ENCODE data around the gene EHBP1L1. TPM values are rescaled to one million over a fixed set of nuclear protein-coding genes. Genes with fewer than 3 reads are reported as not detected.

The EHBP1L1 gene
- total RNA-seq, 1 donor, result 58.6 TPM

DNA sequence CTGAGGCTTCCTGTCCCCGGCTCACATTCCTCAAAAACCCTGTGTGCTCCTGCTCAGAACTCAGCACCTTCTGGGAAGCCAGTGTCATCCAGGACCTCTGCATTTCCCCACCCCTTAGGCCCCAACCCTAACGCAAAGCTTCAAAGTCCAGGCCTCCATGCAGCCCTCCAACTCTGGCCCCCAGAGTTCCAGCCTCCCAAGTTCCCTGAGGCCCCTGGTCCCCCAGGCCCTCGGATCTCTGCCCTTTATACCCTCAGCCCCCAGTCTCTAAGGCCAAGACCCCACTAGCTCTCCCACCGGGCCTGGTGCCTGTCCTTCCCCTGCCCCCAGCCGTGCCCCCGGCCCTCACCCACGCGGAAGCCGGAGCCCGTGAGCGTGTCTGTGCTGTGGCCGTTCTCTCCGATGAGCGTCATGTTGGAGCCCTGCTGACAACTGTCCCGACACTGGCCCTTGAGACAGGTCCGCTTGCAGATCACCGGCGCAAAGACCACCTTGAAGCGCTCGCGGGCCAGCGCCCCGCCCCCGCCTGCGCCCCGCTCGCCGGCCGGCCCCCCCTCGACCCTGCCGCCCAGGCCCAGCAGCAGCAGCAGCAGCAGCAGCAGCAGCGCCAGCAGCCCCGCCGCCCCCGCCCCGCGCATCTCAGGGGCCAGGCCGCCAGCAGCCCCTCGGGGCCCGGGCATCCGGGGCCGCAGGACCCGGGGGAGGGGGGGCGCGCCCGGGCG lies 18.4 kb upstream of the EHBP1L1 start:
- H3K4me1 ChIP-seq (ENCODE audit: insufficient read depth, low read length), result peaks cover 50% of the 10 kb centered on the region
- peaks cover 22% of the 10 kb centered on the region for H4K20me1 ChIP-seq (ENCODE audit: insufficient read depth, low read length)
- H3K4me2 ChIP-seq (ENCODE audit: insufficient read depth, low read length), result peak overlapping the region; percentile 84
- TF ChIP-seq, protein P1, sequence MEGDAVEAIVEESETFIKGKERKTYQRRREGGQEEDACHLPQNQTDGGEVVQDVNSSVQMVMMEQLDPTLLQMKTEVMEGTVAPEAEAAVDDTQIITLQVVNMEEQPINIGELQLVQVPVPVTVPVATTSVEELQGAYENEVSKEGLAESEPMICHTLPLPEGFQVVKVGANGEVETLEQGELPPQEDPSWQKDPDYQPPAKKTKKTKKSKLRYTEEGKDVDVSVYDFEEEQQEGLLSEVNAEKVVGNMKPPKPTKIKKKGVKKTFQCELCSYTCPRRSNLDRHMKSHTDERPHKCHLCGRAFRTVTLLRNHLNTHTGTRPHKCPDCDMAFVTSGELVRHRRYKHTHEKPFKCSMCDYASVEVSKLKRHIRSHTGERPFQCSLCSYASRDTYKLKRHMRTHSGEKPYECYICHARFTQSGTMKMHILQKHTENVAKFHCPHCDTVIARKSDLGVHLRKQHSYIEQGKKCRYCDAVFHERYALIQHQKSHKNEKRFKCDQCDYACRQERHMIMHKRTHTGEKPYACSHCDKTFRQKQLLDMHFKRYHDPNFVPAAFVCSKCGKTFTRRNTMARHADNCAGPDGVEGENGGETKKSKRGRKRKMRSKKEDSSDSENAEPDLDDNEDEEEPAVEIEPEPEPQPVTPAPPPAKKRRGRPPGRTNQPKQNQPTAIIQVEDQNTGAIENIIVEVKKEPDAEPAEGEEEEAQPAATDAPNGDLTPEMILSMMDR (IDR thresholded peaks at IDR 0.05; ENCODE audit: extremely low read depth, low read depth, low read length), result no peak
- peaks cover 6% of the 10 kb centered on the region for H3K36me3 ChIP-seq (ENCODE audit: insufficient read depth, low read length)
- no peak overlapping the region for H2AFZ ChIP-seq (ENCODE audit: low read length)
- peak overlapping the region; percentile 73 for H3K27ac ChIP-seq (ENCODE audit: low read depth, low read length)
- H3K79me2 ChIP-seq (ENCODE audit: insufficient read depth, low read length), result peaks cover 41% of the 10 kb centered on the region
- no peak for DNase-seq (ENCODE audit: insufficient read length, low spot score, missing footprints)
- H3K27me3 ChIP-seq (ENCODE audit: insufficient read depth, low read length), result no peaks in the 10 kb centered on the region
- no peaks in the 10 kb centered on the region for H3K9me3 ChIP-seq (ENCODE audit: low read depth, low read length)
- H3K4me3 ChIP-seq (ENCODE audit: insufficient read depth, low read length), result peak overlapping the region; percentile 82

DNA sequence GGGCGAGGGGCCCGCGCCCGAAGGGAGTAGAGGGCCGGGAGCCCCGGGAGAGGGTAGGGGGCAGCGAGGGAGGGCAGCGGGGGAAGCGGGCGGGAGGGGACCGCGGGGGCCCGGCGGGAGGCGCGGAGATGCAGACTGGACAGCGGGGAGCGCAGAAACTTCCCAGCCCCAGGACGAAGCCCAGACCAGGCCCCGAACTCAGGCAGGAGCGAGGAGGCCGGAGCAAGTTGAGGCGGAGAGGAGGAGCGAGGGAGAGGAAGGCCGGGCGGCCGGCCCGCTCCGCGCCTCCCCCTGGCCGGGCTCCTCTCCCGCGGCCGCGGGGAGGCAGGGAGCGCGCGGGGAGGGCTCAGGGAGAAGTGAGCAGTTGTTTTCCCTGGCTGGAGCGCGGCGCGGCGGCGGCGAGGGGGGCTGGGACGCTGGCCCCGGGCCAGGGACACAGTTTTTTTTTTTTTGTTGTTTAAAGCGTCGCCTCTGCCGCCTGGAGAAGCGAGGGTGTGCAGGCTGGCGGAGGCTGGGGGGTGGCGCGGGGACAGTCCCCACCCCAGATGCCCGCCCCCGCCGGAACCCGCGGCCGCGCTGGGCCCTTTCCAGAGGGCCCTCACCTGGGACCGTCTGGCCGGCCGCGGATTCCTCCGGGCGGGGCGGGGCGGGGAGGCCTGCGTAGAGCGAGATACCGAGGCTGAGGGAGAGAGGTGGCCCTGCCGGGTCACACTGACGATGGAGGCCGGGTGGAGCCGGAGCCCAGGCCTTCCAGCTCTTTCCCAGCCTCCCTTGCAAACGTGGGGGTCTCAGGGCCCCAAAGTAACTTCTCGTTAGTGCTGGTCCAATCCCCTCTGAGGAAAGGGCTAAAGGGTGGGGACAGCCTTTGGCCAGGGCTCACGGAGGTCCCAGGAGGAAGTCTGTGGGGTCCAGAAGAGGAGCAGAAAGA lies 17.6 kb upstream of the EHBP1L1 start, which contains the start of gene LTBP3:
TSS of gene LTBP3 (minus strand) at position 358 of the 928 bp plus-strand sequence. CDS start 400 bp downstream, outside the sequence.
- DNase-seq (ENCODE audit: insufficient read length, low spot score, missing footprints), result peak; percentile 100
- Histone ChIP-seq H4K20me1 (ENCODE audit: insufficient read depth, low read length) (peaks cover 19% of the 10 kb centered on the region), H3K4me2 (ENCODE audit: insufficient read depth, low read length) (peak within 1 kb of the TSS; percentile 84), H3K27me3 (ENCODE audit: insufficient read depth, low read length) (no peaks in the 10 kb centered on the region), H3K36me3 (ENCODE audit: insufficient read depth, low read length) (no peaks in the 10 kb centered on the region), H3K4me3 (ENCODE audit: insufficient read depth, low read length) (peak within 1 kb of the TSS; percentile 82), H3K27ac (ENCODE audit: low read depth, low read length) (peak within 1 kb of the TSS; percentile 86), H2AFZ (ENCODE audit: low read length) (peak within 1 kb of the TSS; percentile 75), H3K4me1 (ENCODE audit: insufficient read depth, low read length) (peaks cover 50% of the 10 kb centered on the region), H3K9me3 (ENCODE audit: low read depth, low read length) (no peaks in the 10 kb centered on the region), H3K79me2 (ENCODE audit: insufficient read depth, low read length) (peaks cover 37% of the 10 kb centered on the region)
- TF ChIP-seq, protein P1 (IDR thresholded peaks at IDR 0.05; ENCODE audit: extremely low read depth, low read depth, low read length), result no peak

DNA sequence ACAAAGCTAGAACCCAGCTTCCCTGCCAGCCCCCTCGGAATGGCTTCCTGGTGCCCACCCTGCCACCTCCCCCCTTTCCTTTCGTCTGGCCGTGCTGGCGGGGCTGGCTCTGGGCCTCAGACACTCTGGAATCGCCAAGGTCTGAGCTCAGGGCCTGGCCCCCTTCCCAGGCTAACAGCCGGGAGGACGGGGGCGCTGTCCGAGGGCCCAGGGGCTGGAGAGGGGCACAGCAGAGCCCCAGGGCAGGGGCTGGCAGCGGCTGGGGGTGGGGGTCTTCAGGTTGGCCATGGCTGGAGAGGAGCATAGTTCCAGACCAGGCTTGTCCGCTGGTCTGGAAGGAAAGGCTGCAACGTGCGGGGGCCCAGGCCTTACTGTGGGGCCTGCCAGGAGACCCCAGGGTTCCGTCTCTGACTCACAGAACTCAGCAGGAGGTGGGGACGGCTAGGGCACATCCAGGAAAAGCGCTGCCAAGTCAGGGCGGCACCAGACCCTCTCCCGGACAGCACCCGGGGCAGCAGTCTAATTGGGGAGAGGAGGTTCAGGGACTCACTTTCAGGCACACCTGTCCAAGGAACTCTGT lies 16.8 kb upstream of the EHBP1L1 start:
- Histone ChIP-seq H3K9me3 (ENCODE audit: low read depth, low read length) (no peaks in the 10 kb centered on the region), H3K36me3 (ENCODE audit: insufficient read depth, low read length) (no peaks in the 10 kb centered on the region), H3K4me1 (ENCODE audit: insufficient read depth, low read length) (peaks cover 56% of the 10 kb centered on the region), H3K27me3 (ENCODE audit: insufficient read depth, low read length) (no peaks in the 10 kb centered on the region), H3K27ac (ENCODE audit: low read depth, low read length) (peak overlapping the region; percentile 86), H3K79me2 (ENCODE audit: insufficient read depth, low read length) (peaks cover 34% of the 10 kb centered on the region), H2AFZ (ENCODE audit: low read length) (peak overlapping the region; percentile 75), H4K20me1 (ENCODE audit: insufficient read depth, low read length) (peaks cover 19% of the 10 kb centered on the region), H3K4me3 (ENCODE audit: insufficient read depth, low read length) (peak overlapping the region; percentile 82), H3K4me2 (ENCODE audit: insufficient read depth, low read length) (peak overlapping the region; percentile 72)
- TF ChIP-seq, protein P1 (IDR thresholded peaks at IDR 0.05; ENCODE audit: extremely low read depth, low read depth, low read length), result no peak
- DNase-seq (ENCODE audit: insufficient read length, low spot score, missing footprints), result peak; percentile 95

Measured in osteoblast (primary cell).